Neural progenitor cell (in vitro differentiated cells): ENCODE measurements around the gene NCOA1. TPM values are rescaled to one million over a fixed set of nuclear protein-coding genes. Genes with fewer than 3 reads are reported as not detected.

Experiments
- DNase-seq: peaks from one replicate; pipeline ENCODE4 v3.0.0-alpha.2; 2016; ENCODE audit warnings: low spot score
- H2AFZ ChIP-seq: fragments of 200-600 bp; sonication (generic); replicated peaks from 2 replicates; pipeline ENCODE4 v1.6.1; 2016; ENCODE audit warnings: antibody characterized with exemption
- H3F3A ChIP-seq: fragments of 200-600 bp; sonication (generic); 2 replicates; pipeline ENCODE4 v1.6.1; 2016; ENCODE audit warnings: antibody characterized with exemption, low read depth
- H3K27ac ChIP-seq: fragments of 200-600 bp; sonication (generic); 2 replicates; pipeline ENCODE4 v1.5.1; 2016; ENCODE audit warnings: mild to moderate bottlenecking
- H3K27me3 ChIP-seq: fragments of 200-600 bp; sonication (generic); 2 replicates; pipeline ENCODE4 v1.6.1; 2016; ENCODE audit warnings: mild to moderate bottlenecking, moderate library complexity
- H3K36me3 ChIP-seq: fragments of 200-600 bp; sonication (generic); 2 replicates; pipeline ENCODE4 v1.5.1; 2016
- H3K4me1 ChIP-seq: fragments of 200-600 bp; sonication (generic); 2 replicates; pipeline ENCODE4 v1.6.1; 2016; ENCODE audit warnings: mixed run types
- H3K4me2 ChIP-seq: fragments of 200-600 bp; sonication (generic); 2 replicates; pipeline ENCODE4 v1.6.1; 2016
- H3K4me3 ChIP-seq: fragments of 200-600 bp; sonication (generic); 2 replicates; pipeline ENCODE4 v1.5.1; 2016
- H3K79me2 ChIP-seq: fragments of 200-600 bp; sonication (generic); 2 replicates; pipeline ENCODE4 v1.6.1; 2016; ENCODE audit warnings: low read depth
- H3K9ac ChIP-seq: fragments of 200-600 bp; sonication (generic); 2 replicates; pipeline ENCODE4 v1.6.1; 2016
- H3K9me3 ChIP-seq: fragments of 200-600 bp; sonication (generic); 2 replicates; pipeline ENCODE4 v1.5.1; 2016; ENCODE audit warnings: low read depth
- H4K20me1 ChIP-seq: fragments of 200-600 bp; sonication (generic); 2 replicates; pipeline ENCODE4 v1.6.1; 2016; ENCODE audit warnings: low read depth
- H3K27ac Mint-ChIP-seq: 3 replicates; pipeline ENCODE4 v1.8.0; 2021; ENCODE audit warnings: mixed read lengths
- H3K27me3 Mint-ChIP-seq: 2 replicates; pipeline ENCODE4 v1.8.0; 2022; ENCODE audit warnings: low read depth, mild to moderate bottlenecking, inconsistent platforms, moderate library complexity, mixed read lengths; ENCODE audit not compliant: insufficient read depth
- H3K36me3 Mint-ChIP-seq: 3 replicates; pipeline ENCODE4 v1.8.0; 2021; ENCODE audit warnings: mixed read lengths
- H3K4me1 Mint-ChIP-seq: 3 replicates; pipeline ENCODE4 v1.8.0; 2021; ENCODE audit warnings: mixed read lengths
- H3K4me3 Mint-ChIP-seq: 3 replicates; pipeline ENCODE4 v1.8.0; 2021; ENCODE audit warnings: mild to moderate bottlenecking, moderate library complexity, mixed read lengths
- H3K9me3 Mint-ChIP-seq: 3 replicates; pipeline ENCODE4 v1.8.0; 2020; ENCODE audit warnings: mixed read lengths
- EZH2 ChIP-seq: fragments of 200-600 bp; sonication (generic); IDR thresholded peaks from 2 replicates; pipeline ENCODE4 v1.6.1; 2017; ENCODE audit warnings: antibody characterized with exemption, mild to moderate bottlenecking, moderate library complexity
- EZH2phosphoT487 ChIP-seq: fragments of 200-600 bp; sonication (generic); IDR thresholded peaks from 2 replicates; pipeline ENCODE4 v1.6.1; 2017; ENCODE audit warnings: antibody characterized with exemption
- total RNA-seq: library from RNA; depleted of rRNA; stranded (reverse); fragments of >200 nt; gene quantifications from 2 replicates; pipeline ENCODE4 v1.2.3, GENCODE V29; 2015; ENCODE audit warnings: low replicate concordance
- TF ChIP-seq, protein P1 (sequence below): fragments of 200-600 bp; sonication (generic); IDR thresholded peaks from 2 replicates; pipeline ENCODE4 v1.5.1; 2017; ENCODE audit warnings: antibody characterized with exemption, mild to moderate bottlenecking

The NCOA1 gene
- total RNA-seq, 1 donor from 2014 or later, result 29.3 TPM

DNA sequence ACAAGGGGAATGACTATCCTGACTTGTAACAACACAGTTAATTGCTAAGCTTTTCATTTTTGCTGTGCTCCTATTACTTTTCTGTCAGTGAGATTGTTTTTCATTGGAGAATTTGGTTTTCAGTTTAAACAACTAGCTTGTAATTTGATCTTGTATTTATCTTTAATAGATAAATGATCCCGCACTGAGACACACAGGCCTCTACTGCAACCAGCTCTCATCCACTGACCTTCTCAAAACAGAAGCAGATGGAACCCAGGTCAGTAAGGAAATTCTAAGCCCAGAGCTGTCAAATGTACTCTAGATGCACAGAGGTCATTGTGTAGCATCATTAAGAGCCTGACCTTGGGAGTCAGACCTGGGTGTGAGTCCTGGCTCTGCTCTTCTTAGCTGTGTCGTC is 271.5 kb downstream of the NCOA1 start:
- Mint-ChIP-seq H3K27ac (no peak overlapping the region), H3K4me1 (peaks cover 9% of the 10 kb centered on the region), H3K4me3 (no peak overlapping the region), H3K27me3 (no peaks in the 10 kb centered on the region), H3K36me3 (peaks cover 25% of the 10 kb centered on the region), H3K9me3 (no peaks in the 10 kb centered on the region)
- Histone ChIP-seq H3K36me3 (no peaks in the 10 kb centered on the region), H3K4me1 (peaks cover 11% of the 10 kb centered on the region), H3K9me3 (no peaks in the 10 kb centered on the region), H3K9ac (no peak overlapping the region), H3K27ac (no peak overlapping the region), H3K4me3 (no peak overlapping the region), H4K20me1 (no peaks in the 10 kb centered on the region), H2AFZ (no peak overlapping the region), H3K27me3 (no peaks in the 10 kb centered on the region), H3F3A (peaks cover 5% of the 10 kb centered on the region), H3K79me2 (no peaks in the 10 kb centered on the region), H3K4me2 (no peak overlapping the region)
- no peak for DNase-seq
- TF ChIP-seq, protein P1, sequence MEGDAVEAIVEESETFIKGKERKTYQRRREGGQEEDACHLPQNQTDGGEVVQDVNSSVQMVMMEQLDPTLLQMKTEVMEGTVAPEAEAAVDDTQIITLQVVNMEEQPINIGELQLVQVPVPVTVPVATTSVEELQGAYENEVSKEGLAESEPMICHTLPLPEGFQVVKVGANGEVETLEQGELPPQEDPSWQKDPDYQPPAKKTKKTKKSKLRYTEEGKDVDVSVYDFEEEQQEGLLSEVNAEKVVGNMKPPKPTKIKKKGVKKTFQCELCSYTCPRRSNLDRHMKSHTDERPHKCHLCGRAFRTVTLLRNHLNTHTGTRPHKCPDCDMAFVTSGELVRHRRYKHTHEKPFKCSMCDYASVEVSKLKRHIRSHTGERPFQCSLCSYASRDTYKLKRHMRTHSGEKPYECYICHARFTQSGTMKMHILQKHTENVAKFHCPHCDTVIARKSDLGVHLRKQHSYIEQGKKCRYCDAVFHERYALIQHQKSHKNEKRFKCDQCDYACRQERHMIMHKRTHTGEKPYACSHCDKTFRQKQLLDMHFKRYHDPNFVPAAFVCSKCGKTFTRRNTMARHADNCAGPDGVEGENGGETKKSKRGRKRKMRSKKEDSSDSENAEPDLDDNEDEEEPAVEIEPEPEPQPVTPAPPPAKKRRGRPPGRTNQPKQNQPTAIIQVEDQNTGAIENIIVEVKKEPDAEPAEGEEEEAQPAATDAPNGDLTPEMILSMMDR, result no peak
- TF ChIP-seq EZH2 (no peak), EZH2phosphoT487 (no peak)

DNA sequence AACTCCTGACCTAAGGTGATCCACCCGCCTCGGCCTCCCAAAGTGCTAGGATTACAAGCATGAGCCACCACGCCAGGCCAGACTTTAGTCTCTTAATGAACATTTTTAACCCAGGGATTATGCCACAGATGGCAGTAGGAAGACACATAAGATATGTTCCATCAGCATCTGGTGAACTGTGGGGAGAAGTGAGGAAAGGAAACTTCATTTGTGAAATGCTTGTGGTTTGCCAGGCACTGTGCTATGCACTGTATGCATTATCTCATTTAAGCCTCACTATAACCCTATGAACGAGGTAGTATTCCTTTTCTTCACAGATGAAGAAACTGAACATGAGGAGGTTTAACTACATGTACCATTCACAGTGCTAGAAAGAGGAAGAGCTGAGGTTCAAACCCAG is 272.8 kb downstream of the NCOA1 start:
- no peak overlapping the region for H3K4me2 ChIP-seq
- Mint-ChIP-seq H3K9me3 (no peaks in the 10 kb centered on the region), H3K27me3 (no peaks in the 10 kb centered on the region), H3K4me1 (peaks cover 9% of the 10 kb centered on the region), H3K36me3 (peaks cover 22% of the 10 kb centered on the region), H3K27ac (no peak overlapping the region), H3K4me3 (no peak overlapping the region)
- H3K79me2 ChIP-seq, result no peaks in the 10 kb centered on the region
- DNase-seq, result no peak
- no peaks in the 10 kb centered on the region for H3K9me3 ChIP-seq
- TF ChIP-seq, protein P1, result no peak
- TF ChIP-seq EZH2 (no peak), EZH2phosphoT487 (no peak)
- H3K4me3 ChIP-seq, result no peak overlapping the region
- H3K27me3 ChIP-seq, result no peaks in the 10 kb centered on the region
- H3K9ac ChIP-seq, result no peak overlapping the region
- H3F3A ChIP-seq, result peaks cover 5% of the 10 kb centered on the region
- H3K27ac ChIP-seq, result no peak overlapping the region
- no peaks in the 10 kb centered on the region for H4K20me1 ChIP-seq
- H3K4me1 ChIP-seq, result peaks cover 11% of the 10 kb centered on the region
- H2AFZ ChIP-seq, result no peak overlapping the region
- H3K36me3 ChIP-seq, result peaks cover 2% of the 10 kb centered on the region

DNA sequence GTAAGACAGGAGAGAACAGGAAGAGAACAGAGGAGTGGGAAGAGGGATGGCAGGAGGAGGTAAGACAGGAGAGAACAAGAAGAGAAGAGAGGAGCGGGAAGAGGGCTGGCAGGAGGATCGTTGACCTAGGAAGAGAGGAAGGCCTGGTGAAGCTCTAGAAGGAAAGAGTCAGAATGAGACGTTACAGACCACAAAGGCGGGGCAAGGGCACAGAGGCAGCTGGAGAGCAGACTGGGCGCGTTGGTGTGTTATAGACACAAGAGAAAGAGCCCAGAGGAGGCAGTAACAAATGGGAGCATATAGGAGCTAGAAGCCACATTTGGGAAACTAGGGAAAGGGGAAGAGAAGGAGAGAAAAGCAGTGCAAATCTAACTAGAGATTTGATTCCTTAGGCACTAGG is 275.6 kb downstream of the NCOA1 start:
- Mint-ChIP-seq H3K4me3 (no peak overlapping the region), H3K27ac (no peak overlapping the region), H3K9me3 (no peaks in the 10 kb centered on the region), H3K36me3 (peaks cover 26% of the 10 kb centered on the region), H3K27me3 (no peaks in the 10 kb centered on the region), H3K4me1 (peaks cover 8% of the 10 kb centered on the region)
- Histone ChIP-seq H3K27me3 (no peaks in the 10 kb centered on the region), H3K4me1 (peaks cover 8% of the 10 kb centered on the region), H3K27ac (no peak overlapping the region), H3K79me2 (no peaks in the 10 kb centered on the region), H2AFZ (no peak overlapping the region), H4K20me1 (no peaks in the 10 kb centered on the region), H3F3A (peaks cover 5% of the 10 kb centered on the region), H3K36me3 (peaks cover 8% of the 10 kb centered on the region), H3K9me3 (no peaks in the 10 kb centered on the region), H3K9ac (no peak overlapping the region), H3K4me3 (no peak overlapping the region), H3K4me2 (no peak overlapping the region)
- no peak for DNase-seq
- TF ChIP-seq EZH2phosphoT487 (no peak), EZH2 (no peak)

DNA sequence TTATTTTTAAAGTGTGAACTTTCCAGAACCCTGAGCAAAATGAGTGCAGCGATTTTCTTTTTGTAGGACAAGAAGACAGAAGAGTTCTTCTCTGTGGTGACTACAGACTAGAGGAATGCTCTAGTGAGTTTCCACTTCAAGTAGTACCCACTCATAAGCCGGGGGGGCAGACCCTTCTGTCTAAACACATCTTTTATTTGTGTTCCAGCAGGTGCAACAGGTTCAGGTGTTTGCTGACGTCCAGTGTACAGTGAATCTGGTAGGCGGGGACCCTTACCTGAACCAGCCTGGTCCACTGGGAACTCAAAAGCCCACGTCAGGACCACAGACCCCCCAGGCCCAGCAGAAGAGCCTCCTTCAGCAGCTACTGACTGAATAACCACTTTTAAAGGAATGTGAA is 277.0 kb downstream of the NCOA1 start:
- no peak overlapping the region for H3K27ac ChIP-seq
- DNase-seq, result no peak
- no peaks in the 10 kb centered on the region for H3K4me1 ChIP-seq
- H3K27me3 Mint-ChIP-seq, result no peaks in the 10 kb centered on the region
- TF ChIP-seq, protein P1, result no peak
- TF ChIP-seq EZH2 (no peak), EZH2phosphoT487 (no peak)
- H3K4me3 ChIP-seq, result no peak overlapping the region
- no peaks in the 10 kb centered on the region for H3K27me3 ChIP-seq
- H3K79me2 ChIP-seq, result no peaks in the 10 kb centered on the region
- H3K36me3 Mint-ChIP-seq, result peaks cover 21% of the 10 kb centered on the region
- no peaks in the 10 kb centered on the region for H4K20me1 ChIP-seq
- H3K36me3 ChIP-seq, result peaks cover 8% of the 10 kb centered on the region
- no peak overlapping the region for H3K4me3 Mint-ChIP-seq
- no peak overlapping the region for H3K27ac Mint-ChIP-seq
- H3K9me3 ChIP-seq, result no peaks in the 10 kb centered on the region
- H3K9me3 Mint-ChIP-seq, result no peaks in the 10 kb centered on the region
- H3K9ac ChIP-seq, result no peak overlapping the region
- H3K4me1 Mint-ChIP-seq, result peaks cover 5% of the 10 kb centered on the region
- no peak overlapping the region for H3K4me2 ChIP-seq
- H2AFZ ChIP-seq, result no peak overlapping the region
- H3F3A ChIP-seq, result peaks cover 7% of the 10 kb centered on the region
